Right renal pelvis (tissue), 4 donors: Measurements from ENCODE around the gene PKN1. TPM values are rescaled to one million over a fixed set of nuclear protein-coding genes. Genes with fewer than 3 reads are reported as not detected.

Experiments used
- DNase-seq, 4 donors: peaks; one replicate each; pipeline ENCODE4 v3.0.0-alpha.2; 2013; ENCODE audit warnings: low read depth in 4 of 4, low spot score in 3 of 4, missing footprints in 1 of 4
- polyA plus RNA-seq, 4 donors: library from polyadenylated mRNA; unstranded; fragments of 120-200 nt; gene quantifications; one replicate each; pipeline ENCODE4 v1.2.1, GENCODE V29; 2013; ENCODE audit not compliant: insufficient read length in 4 of 4

PKN1 gene
- polyA plus RNA-seq, 4 donors = 81.0 to 109 (median 83.2) TPM

DNA sequence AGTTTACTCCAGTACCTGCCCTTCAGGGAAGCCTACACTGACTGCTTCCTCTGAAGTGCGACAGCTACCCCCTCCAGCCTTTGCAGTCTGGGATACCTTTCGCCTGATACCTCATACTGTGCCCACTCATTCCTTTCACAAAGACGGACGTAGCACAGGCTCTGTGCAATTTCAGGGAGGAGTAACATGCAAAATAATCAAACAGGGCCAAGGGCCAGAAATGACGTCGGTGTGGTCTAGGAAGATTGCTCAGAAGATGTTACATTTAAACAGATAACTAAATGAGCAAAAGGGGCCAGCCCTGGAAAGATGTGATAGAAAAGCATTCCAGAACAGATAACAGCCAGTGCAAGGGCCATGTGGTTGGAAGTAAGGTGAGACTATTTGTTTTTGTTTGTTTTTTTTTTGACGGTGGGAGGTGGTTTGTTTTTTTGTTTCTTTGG, 7.4 kb upstream of the PKN1 start:
- DNase-seq = no peak

DNA sequence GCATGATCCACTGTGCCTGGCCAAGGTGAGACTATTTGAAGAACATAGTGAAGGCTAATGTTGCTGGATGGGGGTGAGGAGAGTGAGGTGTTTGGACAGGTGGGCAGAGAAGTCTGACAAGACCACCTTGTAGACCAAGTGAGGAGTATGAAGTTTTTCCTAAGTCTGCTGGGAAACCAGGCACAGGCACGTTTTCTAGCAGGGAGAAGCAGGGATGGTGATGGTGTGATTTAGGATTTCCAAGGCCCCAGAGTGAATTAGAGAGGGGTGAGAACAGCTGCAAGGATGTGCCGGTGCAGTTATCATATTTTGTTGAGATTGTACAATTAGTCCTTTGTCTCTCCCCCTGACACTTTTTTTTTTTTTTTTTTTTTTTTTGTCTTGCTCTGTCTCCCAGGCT, 5.6 kb upstream of the PKN1 start:
- no peak for DNase-seq

DNA sequence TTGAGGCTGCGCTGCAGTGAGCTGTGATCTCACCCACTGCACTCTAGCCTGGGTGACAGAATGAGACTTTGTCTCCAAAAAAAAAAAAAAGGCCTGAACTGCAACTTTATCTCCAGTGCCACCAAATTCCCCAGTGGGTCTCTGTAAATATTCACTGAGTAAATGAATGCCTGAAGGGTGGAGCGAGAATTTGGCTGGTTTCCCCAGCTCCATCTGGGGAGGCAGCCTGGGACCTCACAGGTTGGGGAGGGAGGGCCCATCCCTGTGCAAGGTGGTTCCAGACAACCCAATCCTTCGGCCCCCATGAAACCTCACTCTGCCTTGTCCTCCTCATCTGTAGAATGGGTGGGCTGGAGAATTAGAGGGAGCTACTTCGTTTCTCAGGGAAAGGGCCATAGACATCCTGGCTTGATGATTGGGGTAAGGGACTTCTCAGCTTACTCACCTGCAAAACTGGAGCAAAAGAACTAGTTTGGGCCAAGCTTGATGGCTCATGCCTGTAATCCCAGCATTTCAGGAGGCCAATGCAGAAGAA, 4.2 kb upstream of the PKN1 start:
- DNase-seq = no peak

DNA sequence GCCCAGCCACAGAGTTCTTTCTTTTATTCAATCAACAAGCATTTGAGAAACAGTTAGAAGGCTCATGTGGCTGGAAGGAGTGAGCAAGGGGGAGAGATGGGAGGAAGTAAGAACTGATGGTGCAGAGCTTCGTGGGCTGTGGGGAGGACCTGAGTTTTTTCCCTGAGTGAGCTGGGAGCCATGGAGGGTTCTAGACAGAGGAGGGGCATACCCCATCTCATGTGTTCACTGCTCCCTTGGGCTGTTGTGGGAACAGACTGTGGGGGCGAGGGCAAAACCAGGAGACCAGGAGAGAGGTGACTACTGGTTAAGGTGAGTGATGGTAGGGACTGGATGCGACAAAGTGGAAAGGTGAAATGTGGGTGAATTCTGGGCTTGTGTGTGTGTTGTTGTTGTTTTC, 2.4 kb upstream of the PKN1 start:
- no peak for DNase-seq

DNA sequence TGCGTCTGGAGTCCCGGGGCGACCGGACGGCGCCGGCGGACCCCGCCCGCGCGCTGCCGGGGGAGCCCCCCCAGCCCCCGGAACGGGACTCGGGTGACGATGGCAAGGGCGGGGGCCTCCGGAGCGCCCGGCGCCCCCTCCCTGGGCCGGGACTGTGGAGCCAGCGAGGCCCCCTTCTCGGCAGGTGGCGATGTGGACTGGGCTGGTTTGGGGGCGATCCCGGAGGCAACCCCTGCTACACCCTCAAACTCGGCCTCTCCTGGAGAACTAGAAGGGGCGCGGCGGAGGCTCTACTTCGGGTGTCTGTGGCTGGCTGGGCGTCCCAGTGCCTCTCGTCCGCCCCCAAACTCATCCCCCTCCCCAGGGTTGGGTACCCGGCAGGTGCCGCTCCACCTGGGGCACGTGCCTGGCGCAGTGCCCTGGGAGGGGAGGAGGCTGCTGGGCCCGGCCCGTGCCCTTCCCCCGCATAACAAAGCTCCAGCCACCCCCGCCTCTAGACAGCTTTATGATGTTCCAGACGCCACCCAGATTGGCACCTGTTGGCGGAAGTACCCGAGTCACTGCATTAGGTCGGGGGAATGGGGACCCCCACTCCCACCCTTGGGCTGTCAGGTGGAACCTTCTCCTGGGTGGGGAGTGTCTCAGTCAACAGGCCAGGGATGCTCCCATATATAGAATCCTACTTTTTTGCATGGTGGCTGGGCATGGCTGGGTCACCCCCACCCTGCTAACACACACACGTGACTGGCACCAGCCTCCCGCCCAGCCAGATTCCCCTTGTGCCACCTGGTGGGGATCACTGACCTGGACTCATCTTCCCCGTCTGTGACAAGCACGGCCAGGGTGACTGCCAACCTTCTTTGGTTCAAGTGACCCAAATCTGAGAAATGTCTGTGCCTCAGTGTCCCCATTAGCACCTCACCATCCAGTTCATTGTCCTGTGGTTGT, 722 bp downstream of the PKN1 start:
- peak in 2 of 4 donors; percentile 22 to 36 for DNase-seq

DNA sequence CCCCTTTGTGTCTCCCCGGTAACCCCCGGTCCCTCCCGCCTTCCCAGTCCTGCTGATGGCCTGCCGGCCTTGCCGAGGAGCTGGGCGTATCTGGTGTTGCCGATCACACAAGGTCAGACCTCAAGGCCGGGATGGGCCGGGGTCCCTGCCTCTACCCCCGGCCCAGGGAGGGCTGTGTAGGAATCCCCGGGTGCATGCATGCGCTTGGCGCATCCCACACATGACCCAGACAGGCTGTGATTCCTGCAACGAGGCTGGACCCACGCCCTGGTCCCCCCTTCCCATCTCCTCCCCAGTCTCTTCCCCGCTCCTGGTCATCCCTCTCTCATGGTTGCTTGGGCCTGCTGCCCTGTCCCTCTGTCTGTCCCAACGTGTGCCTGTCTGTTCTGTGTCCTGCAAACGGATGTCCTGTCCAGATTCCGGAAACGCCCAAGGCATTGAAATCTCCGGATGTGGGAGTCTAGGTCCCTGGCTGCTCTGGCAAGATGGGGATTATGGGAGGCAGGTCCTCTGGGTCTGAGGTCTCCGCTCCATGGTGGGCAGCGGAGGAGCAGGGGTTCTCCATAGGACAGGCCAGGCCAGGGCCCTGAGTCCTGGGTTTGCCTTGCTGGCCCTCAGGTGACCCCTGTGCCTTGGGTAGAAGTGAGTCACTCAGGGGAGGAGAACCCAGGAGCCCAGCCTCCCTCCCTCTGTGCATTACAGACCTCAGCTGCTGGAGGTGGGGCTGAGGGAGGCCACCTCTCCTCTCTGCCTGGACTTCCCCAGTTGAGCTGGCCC, 1.6 kb downstream of the PKN1 start:
- peak in 2 of 4 donors; percentile 10 to 12 for DNase-seq

DNA sequence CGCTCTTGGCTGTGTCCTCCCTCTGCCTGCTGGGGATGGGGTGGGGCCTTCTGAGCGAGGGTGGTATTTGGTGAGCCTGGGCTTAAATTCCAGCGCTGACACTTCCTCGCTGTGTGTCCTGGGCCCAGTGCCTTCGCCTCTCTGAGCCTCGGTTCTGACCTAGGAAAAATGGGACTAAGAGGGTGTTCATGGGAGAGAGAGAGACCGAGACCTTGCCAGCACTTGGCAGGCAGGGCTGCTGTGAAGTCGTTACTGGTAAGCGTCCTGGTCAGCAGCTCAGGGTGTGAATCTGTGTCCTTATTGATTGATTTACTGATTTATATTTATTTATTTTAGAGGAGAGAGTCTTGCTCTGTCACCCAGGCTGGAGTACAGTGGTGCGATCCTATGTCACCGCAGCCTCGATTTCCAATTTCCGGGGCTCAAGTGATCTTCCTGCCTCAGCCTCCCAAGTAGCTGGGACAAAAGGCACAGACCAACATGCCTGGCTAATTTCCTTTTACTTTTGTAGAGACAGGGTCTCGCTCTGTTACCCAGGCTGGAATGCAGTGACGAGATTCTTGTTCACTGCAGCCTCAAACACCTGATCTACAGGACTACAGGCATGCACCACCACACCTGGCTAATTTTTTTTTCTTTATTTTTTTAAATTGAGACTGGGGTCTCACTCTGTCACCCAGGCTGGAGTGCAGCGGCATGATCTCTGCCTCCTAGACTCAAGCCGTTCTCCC, 2.4 kb downstream of the PKN1 start:
- peak in 2 of 4 donors; percentile 12 to 28 for DNase-seq

DNA sequence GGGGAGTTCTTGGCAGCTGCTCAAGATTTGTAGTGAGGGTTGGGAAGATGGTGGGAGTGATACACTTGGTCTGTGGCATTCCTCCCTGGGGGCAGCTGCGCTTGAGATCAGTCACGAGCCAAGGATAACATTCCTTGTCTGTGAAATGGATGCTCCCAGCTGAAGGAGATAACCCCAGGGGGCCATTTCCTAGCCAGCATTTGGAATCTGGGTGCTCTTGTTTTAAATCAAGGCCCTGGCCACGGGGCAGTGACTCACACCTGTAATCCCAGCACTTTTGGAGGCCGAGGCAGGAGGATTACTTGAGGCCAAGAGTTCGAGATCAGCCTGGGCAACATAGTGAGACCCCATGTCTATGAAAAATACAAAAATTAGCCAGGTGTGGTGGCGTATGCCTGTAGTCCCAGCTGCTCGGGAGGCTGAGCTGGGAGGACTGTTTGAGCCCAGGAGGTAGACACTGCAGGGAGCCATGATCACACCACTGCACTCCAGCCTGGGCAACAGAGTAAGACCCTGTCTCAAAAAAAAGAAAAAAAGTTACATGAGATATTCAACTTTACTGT, 4.6 kb downstream of the PKN1 start:
- no peak for DNase-seq

DNA sequence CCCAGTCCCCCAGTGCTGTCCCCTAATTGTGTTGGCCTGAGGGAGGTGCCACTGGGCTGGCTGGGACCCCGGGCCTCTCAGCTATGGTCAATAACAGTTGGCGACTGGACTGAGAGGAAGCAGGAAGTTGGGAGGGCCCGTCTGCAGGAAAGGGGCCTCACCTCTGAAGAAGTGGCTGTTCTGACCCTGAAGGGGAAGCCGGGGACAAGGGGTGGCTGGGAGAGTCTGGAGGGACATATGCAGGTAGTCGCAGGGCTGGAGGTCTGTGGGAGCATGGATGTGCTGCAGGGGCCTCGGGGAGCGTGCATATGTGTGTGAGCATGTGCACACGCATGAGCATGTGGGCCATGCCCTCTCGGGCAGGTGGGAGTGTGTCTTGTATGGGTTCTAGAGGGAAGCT, 5.9 kb downstream of the PKN1 start:
- no peak for DNase-seq

DNA sequence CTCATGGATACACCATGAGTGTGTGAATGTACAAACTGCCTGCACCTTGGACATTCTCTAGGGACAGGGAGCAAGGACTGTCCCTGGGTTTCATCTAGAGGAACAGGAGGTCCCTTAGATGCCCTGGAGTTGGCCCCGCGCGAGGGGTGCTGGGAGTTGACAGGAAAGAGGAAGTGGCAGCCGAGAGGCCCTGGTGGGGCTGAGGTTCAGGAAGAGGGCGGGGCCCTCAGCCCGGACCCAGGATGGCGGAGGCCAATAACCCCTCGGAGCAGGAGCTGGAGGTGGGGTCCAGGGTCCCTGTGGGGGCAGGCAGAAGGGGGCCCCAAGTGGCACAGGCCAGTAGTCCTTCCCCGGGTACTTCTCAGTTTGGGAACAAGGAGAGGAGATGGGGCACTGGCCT, 6.9 kb downstream of the PKN1 start:
- DNase-seq = no peak

DNA sequence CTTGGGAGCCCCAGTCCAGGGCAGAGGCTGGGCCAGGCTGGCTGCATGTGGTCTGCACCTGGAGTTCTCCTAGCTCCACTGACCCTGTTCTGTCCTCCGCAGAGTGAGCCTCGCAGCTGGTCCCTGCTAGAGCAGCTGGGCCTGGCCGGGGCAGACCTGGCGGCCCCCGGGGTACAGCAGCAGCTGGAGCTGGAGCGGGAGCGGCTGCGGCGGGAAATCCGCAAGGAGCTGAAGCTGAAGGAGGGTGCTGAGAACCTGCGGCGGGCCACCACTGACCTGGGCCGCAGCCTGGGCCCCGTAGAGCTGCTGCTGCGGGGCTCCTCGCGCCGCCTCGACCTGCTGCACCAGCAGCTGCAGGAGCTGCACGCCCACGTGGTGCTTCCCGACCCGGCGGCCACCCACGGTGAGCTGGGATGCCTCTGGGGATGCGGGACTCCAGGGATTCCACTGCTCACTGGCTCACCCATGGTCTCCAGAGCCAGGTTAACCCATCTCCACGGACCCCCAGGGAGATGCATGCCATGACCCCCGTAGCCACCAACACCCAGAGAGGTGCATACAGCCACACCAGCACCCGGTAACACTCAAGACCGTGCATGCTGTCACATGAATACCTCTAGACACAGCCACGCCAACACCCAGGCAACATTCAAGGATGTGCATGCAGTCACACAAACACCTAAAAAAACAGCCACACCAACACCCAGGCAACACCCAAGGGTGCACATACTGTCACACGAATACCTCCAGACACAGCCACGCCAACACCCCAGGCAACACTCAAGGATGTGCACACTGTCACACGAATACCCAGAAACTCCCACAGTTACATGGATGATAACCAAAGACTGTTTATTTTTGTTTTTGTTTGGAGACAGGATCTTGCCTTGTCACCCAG, 8.2 kb downstream of the PKN1 start:
- no peak for DNase-seq

DNA sequence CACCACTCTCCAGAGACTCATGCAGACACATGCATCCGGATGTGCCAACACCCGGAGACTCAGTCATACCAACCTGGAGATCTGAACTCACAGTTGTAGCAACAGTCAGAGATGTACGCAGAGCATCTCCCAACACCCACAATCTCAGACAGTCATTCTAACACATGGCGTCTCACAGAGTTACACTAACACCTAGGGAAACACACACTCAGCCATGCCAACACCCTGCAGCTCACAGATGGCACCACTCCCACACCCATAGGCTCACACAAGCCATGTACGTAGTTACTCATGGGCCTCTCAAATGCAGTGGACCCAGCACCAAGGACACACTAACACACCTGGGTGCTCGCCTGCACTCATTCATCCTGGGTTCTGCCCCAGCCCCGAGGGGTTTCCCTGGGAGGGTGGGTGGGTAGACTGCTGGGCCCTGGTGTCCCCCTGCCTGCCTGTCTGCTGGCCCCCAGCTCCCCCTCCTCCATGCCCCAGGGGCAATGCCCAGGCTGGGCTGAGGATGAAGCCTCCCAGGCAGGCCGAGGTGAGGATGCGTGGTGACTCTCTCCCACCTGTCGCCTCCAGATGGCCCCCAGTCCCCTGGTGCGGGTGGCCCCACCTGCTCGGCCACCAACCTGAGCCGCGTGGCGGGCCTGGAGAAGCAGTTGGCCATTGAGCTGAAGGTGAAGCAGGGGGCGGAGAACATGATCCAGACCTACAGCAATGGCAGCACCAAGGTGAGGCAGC, 10.0 kb downstream of the PKN1 start:
- no peak for DNase-seq

DNA sequence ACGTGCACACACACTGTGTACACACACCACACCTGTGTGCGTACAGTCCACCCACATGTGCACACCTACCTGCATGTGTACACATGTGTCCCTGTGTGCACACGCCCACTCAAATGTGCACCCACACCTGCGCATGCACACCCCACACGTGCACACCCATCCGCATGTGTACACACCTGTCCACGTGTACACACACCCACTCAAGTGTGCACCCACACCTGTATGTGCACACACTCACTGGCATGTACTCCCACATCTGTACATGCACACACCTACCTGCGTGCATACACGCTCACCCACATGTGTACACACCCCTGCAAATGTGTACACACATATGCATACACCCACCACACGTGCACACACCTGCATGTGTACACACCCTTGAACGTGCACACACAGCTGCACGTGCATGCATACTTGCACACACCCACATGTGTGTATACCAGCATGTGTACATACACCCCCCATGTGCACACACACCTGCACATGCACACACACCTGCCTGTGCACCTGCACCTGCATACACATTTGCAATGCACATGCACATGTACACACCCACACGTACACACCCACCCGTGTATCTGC, 10.6 kb downstream of the PKN1 start:
- no peak for DNase-seq

DNA sequence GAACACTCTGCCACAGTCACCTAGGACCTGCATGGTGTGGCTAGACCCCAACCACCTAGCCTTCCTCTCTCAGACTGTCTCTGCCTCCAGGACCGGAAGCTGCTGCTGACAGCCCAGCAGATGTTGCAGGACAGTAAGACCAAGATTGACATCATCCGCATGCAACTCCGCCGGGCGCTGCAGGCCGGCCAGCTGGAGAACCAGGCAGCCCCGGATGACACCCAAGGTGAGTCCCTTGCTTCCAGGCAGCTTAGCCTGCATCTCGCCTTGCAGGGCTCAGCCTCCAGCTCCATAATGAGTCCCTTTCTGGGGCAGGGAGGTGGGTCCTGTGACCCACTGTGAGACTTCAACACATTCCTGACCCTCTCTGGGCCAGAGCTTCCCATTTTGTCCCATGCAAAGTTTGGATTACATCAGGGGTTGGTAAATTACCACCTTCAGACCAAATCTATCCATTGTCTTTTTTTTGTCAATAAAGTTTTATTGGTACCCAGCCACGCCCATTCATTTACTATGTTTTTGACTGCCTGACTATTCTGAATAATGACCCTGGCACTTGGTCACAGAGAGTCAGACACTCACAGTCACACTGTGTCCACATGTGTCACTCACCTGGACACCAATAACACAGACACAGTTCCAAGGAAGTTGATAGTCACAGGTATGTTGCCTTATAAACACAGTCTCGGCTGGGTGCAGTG, 13.4 kb downstream of the PKN1 start:
- no peak for DNase-seq

DNA sequence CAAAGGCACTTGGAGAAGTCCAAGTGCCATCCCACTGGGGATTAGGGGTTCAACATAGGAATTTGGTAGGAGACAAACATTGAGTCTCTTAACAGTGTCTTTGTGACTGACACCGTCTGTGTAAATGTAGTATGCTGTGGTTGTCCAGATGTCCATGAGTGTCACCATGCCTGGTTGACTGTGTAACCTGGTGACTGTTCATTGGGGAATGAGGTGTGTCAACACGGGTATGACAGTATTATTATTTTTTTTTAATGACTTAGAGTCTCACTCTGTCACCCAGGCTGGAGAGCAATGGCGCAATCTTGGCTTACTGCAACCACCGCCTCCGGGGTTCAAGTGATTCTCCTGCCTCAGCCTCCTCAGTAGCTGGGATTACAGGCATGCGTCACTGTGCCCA, 16.2 kb downstream of the PKN1 start:
- DNase-seq = no peak

DNA sequence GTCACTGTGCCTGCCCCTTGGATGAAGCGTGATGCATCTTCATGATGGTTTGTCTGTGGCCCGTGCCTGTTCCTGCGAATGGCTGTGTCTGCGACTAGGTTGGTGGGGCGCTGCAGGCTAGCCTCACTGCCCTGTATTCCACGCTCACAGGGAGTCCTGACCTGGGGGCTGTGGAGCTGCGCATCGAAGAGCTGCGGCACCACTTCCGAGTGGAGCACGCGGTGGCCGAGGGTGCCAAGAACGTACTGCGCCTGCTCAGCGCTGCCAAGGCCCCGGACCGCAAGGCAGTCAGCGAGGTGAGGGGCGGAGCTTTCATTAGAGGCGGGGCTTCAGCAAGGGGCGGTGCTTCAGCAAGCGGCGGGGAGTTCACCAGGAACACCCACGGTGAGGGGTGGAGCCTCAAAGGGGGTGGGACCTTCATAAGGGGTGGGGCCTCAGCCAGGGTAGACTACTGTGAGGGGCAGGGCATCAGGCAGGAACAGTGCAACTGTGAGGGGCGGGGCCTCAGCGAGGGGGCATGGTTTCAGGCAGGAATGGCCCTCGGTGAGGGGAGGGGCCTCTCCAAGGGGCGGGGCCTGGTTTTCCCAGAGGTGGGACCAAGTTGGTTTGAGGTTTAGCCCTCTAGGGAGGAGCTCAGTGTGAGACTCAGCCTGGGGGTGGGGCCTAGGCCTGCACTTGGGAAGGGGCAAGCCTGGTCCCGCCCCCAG, 17.2 kb downstream of the PKN1 start:
- no peak for DNase-seq

DNA sequence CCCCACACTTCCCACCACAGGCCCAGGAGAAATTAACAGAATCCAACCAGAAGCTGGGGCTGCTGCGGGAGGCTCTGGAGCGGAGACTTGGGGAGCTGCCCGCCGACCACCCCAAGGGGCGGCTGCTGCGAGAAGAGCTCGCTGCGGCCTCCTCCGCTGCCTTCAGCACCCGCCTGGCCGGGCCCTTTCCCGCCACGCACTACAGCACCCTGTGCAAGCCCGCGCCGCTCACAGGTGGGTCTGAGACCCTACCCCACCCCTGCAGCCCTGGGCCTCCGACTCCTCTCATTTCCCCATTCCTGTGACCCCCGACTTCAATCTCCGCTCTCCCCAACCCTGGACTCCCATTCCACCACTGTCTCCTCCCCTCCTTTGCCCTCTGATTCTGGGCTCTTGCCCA, 17.8 kb downstream of the PKN1 start:
- DNase-seq = no peak
